Measurements from ENCODE around the gene PTPRA. TPM values are rescaled to one million over a fixed set of nuclear protein-coding genes. Genes with fewer than 3 reads are reported as not detected.

Gene PTPRA
- total and polyA plus RNA-seq, 9 of the 15 experiments (the other 6 are each of a cell fraction or from before 2014, with no cell fraction given), result 3.4 to 80.5 (median 28.0) TPM

GRCh38 chr20:2869381-2869780 is 3.9 kb upstream of the PTPRA start (continued):
- TF ChIP-seq GTF3C2 (IDR thresholded peaks at IDR 0.05; ENCODE audit: borderline replicate concordance, extremely low read depth, insufficient read length), result no peak
- no peak for TF ChIP-seq ZNF79 (CRISPR knock-in tag; IDR thresholded peaks at IDR 0.05; ENCODE audit: low read depth)
- TF ChIP-seq ETS2 (tag; IDR thresholded peaks at IDR 0.05; ENCODE audit: borderline replicate concordance, poor library complexity, severe bottlenecking), result no peak
- no peak for TF ChIP-seq USF1 (CRISPR knock-in tag; IDR thresholded peaks at IDR 0.05)
- no peak for TF ChIP-seq ZNF586 (CRISPR knock-in tag; conservative IDR thresholded peaks at IDR 0.05)

GRCh38 chr20:2871111-2871465 is 2.2 kb upstream of the PTPRA start:
- ChIA-PET POLR2A (interaction anchor here (0.8 kb wide), 1 partner anchor 31 kb away, joined by 3 read pairs; the partner anchor contains the start of genes PCED1A and VPS16), CTCF (ENCODE audit: low intra/inter-chr PET ratio) (no interaction called here)
- Histone ChIP-seq H3K79me2 (ENCODE audit: control insufficient read depth, insufficient read depth, low read length) (peaks cover 30% of the 10 kb centered on the region), H3K4me1 (replicated peaks in 1 of 2; ENCODE audit: control insufficient read depth in 2 of 2, insufficient read depth in 2 of 2, low read length in 2 of 2) (peaks cover 31 to 33% of the 10 kb centered on the region in 2 experiments; a peak in 4 of 5 replicates), H3K9me3 (replicated peaks; ENCODE audit: control insufficient read depth, insufficient read depth, low read depth, low read length) (no peaks in the 10 kb centered on the region), H3K4me2 (ENCODE audit: insufficient read depth, low read length) (peak overlapping the region; percentile 65), H3K9ac (ENCODE audit: insufficient read depth in 1 of 2, low read depth in 2 of 2, low read length in 2 of 2) (peak overlapping the region; percentile 68 to 84; a peak in 3 of 4 replicates), H3K9me1 (ENCODE audit: control insufficient read depth, insufficient read depth, low read length) (no peaks in the 10 kb centered on the region), H3K27me3 (ENCODE audit: control insufficient read depth in 2 of 2, insufficient read depth in 2 of 2, low read length in 2 of 2) (no peaks in the 10 kb centered on the region; a peak in 1 of 5 replicates), H3K27ac (ENCODE audit: extremely low read depth, low read depth, low read length) (peak overlapping the region; percentile 95), H3K4me3 (no peak overlapping the region), H3K36me3 (ENCODE audit: control insufficient read depth, insufficient read depth, low read length) (peaks cover 13% of the 10 kb centered on the region; the same call in 2 of the 3 replicates), H4K20me1 (replicated peaks; ENCODE audit: control insufficient read depth, insufficient read depth, low read length) (peaks cover 5% of the 10 kb centered on the region; the same call in 1 of the 2 replicates), H2AFZ (ENCODE audit: low read depth, low read length) (peak overlapping the region; percentile 90)
- 14% methylated on average over 2 of the region's 2 CpGs for WGBS (ENCODE audit: insufficient coverage, low coverage, missing lambda C conversion rate)
- DNase-seq (ENCODE audit: extremely low read depth in 1 of 4, low spot score in 3 of 4) (peak in 3 of 4 experiments; percentile 16 to 65 (median 26)), ATAC-seq (no peak), FAIRE-seq (no peak)
- intact Hi-C loops (cut with micrococcal nuclease) (loop anchor here (5.0 kb wide), 1 partner anchor 131 kb away; no protein-coding TSS in a partner anchor), in situ Hi-C loops (cut with MboI) (no loop called here)
- BruUV-seq (replicated peaks), result no TSS peak
- TF ChIP-seq CEBPG (CRISPR knock-in tag; IDR thresholded peaks at IDR 0.05) (no peak), CEBPG (tag; conservative IDR thresholded peaks at IDR 0.05 in 1 of 2, IDR thresholded peaks at IDR 0.05 in 1 of 2) (no peak), E2F6 (IDR thresholded peaks at IDR 0.05; ENCODE audit: borderline replicate concordance in 1 of 2, extremely low read depth in 1 of 2, insufficient read depth in 1 of 2, insufficient read length in 1 of 2, low read depth in 1 of 2, low read length in 1 of 2, poor library complexity in 1 of 2, severe bottlenecking in 1 of 2) (peak in 1 of 2 experiments; percentile 55), THRAP3 (IDR thresholded peaks at IDR 0.05; ENCODE audit: borderline replicate concordance) (no peak), MYC (IDR thresholded peaks at IDR 0.05; ENCODE audit: low read depth, low read length) (peak; percentile 20; the same call in 1 of the 2 replicates), MYC (CRISPR knock-in tag; IDR thresholded peaks at IDR 0.05; ENCODE audit: borderline replicate concordance, low read depth) (no peak), MNT (conservative IDR thresholded peaks at IDR 0.05) (peak; percentile 26 to 39; a peak in 2 of 4 replicates)

All from K562 (cell line).